CD4-positive, alpha-beta T cell (primary cell): ENCODE measurements around the gene MTTP. TPM values are rescaled to one million over a fixed set of nuclear protein-coding genes. Genes with fewer than 3 reads are reported as not detected.

Experiments used
- ATAC-seq: fragments of 200-7000 bp; cut with Tn5 transposase; one replicate; pipeline ENCODE4 v1.10.0; 2022; ENCODE audit warnings: mild to moderate bottlenecking; ENCODE audit not compliant: poor library complexity
- CTCF ChIA-PET: fragments of 350-600 bp; sonication (Branson Sonifier 250); formaldehyde crosslinking; loops from one replicate; lab custom pipeline; 2021; ENCODE audit warnings: antibody characterized with exemption, inconsistent platforms; lab: Charles Lee
- POLR2A ChIA-PET: fragments of 350-600 bp; sonication (Branson Sonifier 250); formaldehyde crosslinking; loops from one replicate; lab custom pipeline; 2021; ENCODE audit warnings: antibody characterized with exemption, inconsistent platforms; lab: Charles Lee
- DNase-seq, 14 experiments: peaks; one replicate each; pipeline ENCODE4 v3.0.0-alpha.2; 2013 to 2020; ENCODE audit warnings: mixed read lengths in 2 of 14
- H3K27ac ChIP-seq, 2 donors: one replicate each; pipeline versions ENCODE4 v1.5.1 to v1.7.0; 2013; ENCODE audit warnings: low read length in 2 of 2, low read depth in 1 of 2, mild to moderate bottlenecking in 1 of 2
- H3K27me3 ChIP-seq, 2 experiments: 1 replicate in 1 of 2; 2 replicates in 1 of 2; pipeline versions ENCODE4 v1.6.1 to v1.7.0; 2013; ENCODE audit warnings: low read length in 2 of 2, control low read depth in 1 of 2, mild to moderate bottlenecking in 1 of 2, moderate library complexity in 1 of 2; ENCODE audit not compliant: insufficient read depth in 2 of 2, control insufficient read depth in 1 of 2
- H3K36me3 ChIP-seq: one replicate; pipeline ENCODE4 v1.6.1; 2013; ENCODE audit warnings: low read length, control low read depth; ENCODE audit not compliant: insufficient read depth
- H3K4me1 ChIP-seq: one replicate; pipeline ENCODE4 v1.6.1; 2013; ENCODE audit warnings: low read length, control low read depth; ENCODE audit not compliant: insufficient read depth
- H3K4me3 ChIP-seq: one replicate; pipeline ENCODE4 v1.5.1; 2013; ENCODE audit warnings: mild to moderate bottlenecking, low read length, moderate library complexity
- H3K9me3 ChIP-seq, 2 experiments: 1 replicate in 1 of 2; 2 replicates in 1 of 2; pipeline versions ENCODE4 v1.6.1 to v1.7.0; 2013; ENCODE audit warnings: low read length in 2 of 2, mild to moderate bottlenecking in 2 of 2, control low read depth in 1 of 2, moderate library complexity in 1 of 2; ENCODE audit not compliant: control insufficient read depth in 1 of 2, insufficient read depth in 1 of 2
- H3K27ac Mint-ChIP-seq: one replicate; pipeline ENCODE4 v1.8.0; 2020; ENCODE audit warnings: mixed read lengths
- H3K27me3 Mint-ChIP-seq: one replicate; pipeline ENCODE4 v1.8.0; 2021; ENCODE audit warnings: mixed read lengths
- H3K36me3 Mint-ChIP-seq: one replicate; pipeline ENCODE4 v1.8.0; 2021; ENCODE audit warnings: low read depth, mixed read lengths
- H3K4me1 Mint-ChIP-seq: one replicate; pipeline ENCODE4 v1.8.0; 2021; ENCODE audit warnings: low read depth, mixed read lengths
- H3K4me3 Mint-ChIP-seq: one replicate; pipeline ENCODE4 v1.8.0; 2020; ENCODE audit warnings: mild to moderate bottlenecking, mixed read lengths
- H3K9me3 Mint-ChIP-seq: one replicate; pipeline ENCODE4 v1.8.0; 2020; ENCODE audit warnings: mixed read lengths
- CTCF ChIP-seq: fragments of 200-600 bp; IDR thresholded peaks from one replicate; pipeline ENCODE4 v1.8.0; 2022; ENCODE audit warnings: antibody characterized with exemption, mild to moderate bottlenecking
- intact Hi-C, 2 experiments: fragments of 100-400 bp; cut with DNase I in 1 of 2; cut with micrococcal nuclease in 1 of 2; formaldehyde crosslinking; loops; one replicate each; pipeline versions ENCODE4 v1.15.1 to v1.9.0; 2023 to 2025; cut with DNase I, micrococcal nuclease
- total RNA-seq, 174 experiments: library from RNA in 2 of 174; stranded (reverse) in 2 of 174; gene quantifications; one replicate each; pipeline ENCODE4 v1.2.3 and lab custom pipeline; 2021 to 2026

The MTTP gene
- total RNA-seq, 2 experiments from 2014 or later, result not detected

- ATAC-seq (no peak), DNase-seq (no peak)
- no peak overlapping the region for H3K4me3 Mint-ChIP-seq
- Histone ChIP-seq H3K36me3 (no peaks in the 10 kb centered on the region), H3K27ac (no peak overlapping the region), H3K9me3 (peaks cover 0 to 7% of the 10 kb centered on the region in 2 experiments), H3K4me1 (no peaks in the 10 kb centered on the region), H3K27me3 (no peaks in the 10 kb centered on the region), H3K4me3 (no peak overlapping the region)
- CTCF ChIA-PET, result no interaction called here
- peaks cover 16% of the 10 kb centered on the region for H3K9me3 Mint-ChIP-seq
- H3K36me3 Mint-ChIP-seq, result no peaks in the 10 kb centered on the region
- intact Hi-C loops, result no loop called here
- H3K27ac Mint-ChIP-seq, result no peak overlapping the region
- POLR2A ChIA-PET, result no interaction called here
- no peaks in the 10 kb centered on the region for H3K4me1 Mint-ChIP-seq
- TF ChIP-seq CTCF, result no peak
- H3K27me3 Mint-ChIP-seq, result peaks cover 46% of the 10 kb centered on the region
Measured at GRCh38 chr4:99670409-99671073, 95.9 kb downstream of the MTTP start.

Other genes with a start within 250 kb of the MTTP start
- not detected for gene ADH1C, start 222.1 kb upstream of the MTTP start, total RNA-seq
- not detected for gene ADH7, start 139.5 kb upstream of the MTTP start, total RNA-seq
- not detected for gene C4orf17, start 63.8 kb upstream of the MTTP start, total RNA-seq
- gene TRMT10A, start 10.8 kb upstream of the MTTP start, total RNA-seq, result 1 to 10 TPM; 1.6 to 2.0 TPM
- gene C4orf54, start 83.0 kb downstream of the MTTP start, total RNA-seq, result not detected
- gene DAPP1, start 242.0 kb downstream of the MTTP start, total RNA-seq, result 1 to 10 TPM; 8.3 to 9.1 TPM